HG02571 (cell line): ENCODE measurements around the gene PML.
"Not testable (repeated sequence)": the region's sequence is repeated elsewhere in the genome, so short reads cannot be mapped to it uniquely, and the experiment has no call there.

Experiments
- ATAC-seq: cut with Tn5 transposase; IDR thresholded peaks from one replicate; pipeline ENCODE4 v1.9.1; 2021; ENCODE audit warnings: mild to moderate bottlenecking, moderate library complexity; ENCODE audit not compliant: unreplicated experiment

The PML gene

GRCh38 chr15:74053941-74054529 is 59.5 kb downstream of the PML start:
- ATAC-seq, result no peak

DNA sequence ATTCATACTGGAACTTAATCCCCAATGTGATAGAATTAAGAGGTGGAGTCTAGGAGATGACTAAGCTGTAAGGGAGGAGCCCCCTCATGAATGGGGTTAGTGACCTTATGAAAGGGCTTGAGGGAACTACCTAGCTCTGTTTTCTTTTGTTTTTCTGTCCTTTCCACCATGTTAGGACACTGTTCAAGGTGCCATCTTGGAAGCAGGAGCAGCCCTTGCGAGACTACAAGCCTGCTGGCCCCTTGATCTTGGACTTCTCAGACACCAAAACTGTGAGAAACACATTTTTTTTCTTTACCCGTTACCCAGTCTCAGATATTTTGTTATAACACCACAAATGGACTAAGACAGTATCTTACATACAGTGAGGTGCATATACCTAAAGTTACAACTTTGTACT is 61.3 kb downstream of the PML start:
- no peak for ATAC-seq

DNA sequence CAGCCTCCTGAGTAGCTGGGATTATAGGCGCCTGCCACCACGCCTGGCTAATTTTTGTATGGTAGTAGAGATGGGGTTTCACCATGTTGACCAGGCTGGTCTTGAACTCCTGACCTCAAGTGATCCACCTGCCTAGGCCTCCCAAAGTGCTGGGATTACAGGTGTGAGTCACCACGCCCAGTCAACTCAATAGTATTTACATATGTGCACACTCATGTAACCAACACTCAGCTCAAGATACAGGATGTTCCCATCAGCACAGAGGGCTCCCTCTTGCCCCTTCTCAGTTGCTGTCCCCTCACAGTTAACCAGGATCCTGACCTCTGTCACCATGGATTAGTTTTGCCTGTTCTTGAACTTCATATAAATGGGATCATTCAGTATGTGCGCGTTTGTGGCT is 61.8 kb downstream of the PML start:
- not testable (repeated sequence) for ATAC-seq

GRCh38 chr15:74059050-74059833 is 64.7 kb downstream of the PML start:
- not testable (repeated sequence) for ATAC-seq

- ATAC-seq, result no peak
Measured at GRCh38 chr15:74060251-74060650, 65.7 kb downstream of the PML start.

GRCh38 chr15:74062236-74062635 is 67.7 kb downstream of the PML start:
- no peak for ATAC-seq

GRCh38 chr15:74062671-74063070 is 68.2 kb downstream of the PML start:
- ATAC-seq, result no peak

GRCh38 chr15:74063425-74064146 is 69.1 kb downstream of the PML start:
- not testable (repeated sequence) for ATAC-seq

- ATAC-seq, result not testable (repeated sequence)
Measured at GRCh38 chr15:74064183-74064582, 69.7 kb downstream of the PML start.

GRCh38 chr15:74064822-74065221 is 70.3 kb downstream of the PML start:
- ATAC-seq, result not testable (repeated sequence)

DNA sequence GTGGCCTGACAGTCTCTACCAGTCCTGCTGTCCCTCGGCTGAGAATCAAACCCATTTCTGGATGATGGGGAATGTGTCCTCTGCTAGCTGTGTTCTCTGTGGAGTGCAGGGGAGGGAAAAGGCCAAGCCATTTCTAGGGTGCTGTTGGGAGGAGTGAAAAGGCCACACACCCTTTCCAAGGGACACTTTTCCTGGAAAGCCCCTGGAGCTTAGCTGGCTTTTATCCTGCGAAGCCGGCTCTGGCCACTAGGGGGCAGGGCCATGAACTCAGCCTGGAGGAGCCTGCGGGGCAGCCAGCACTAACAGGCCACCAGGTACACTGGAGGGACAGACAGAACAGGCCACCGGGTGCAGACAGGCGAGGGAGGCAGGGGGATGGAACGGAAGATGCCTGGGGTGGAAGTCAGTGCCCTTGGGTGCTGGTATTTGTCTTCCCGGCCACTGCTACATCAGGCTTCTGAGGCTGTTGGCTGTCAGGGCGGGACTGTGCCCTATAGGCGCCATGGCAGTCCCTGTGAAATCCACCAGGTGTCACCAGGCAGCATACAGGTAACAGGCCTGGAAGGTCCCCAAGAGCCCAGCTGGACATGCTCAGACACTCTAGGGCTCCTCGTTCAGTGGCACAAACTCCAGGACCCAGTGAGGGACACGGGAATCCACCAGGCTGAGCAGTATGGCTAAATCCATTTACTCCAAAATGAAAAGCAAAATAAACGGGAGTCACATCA is 71.3 kb downstream of the PML start:
- not testable (repeated sequence) for ATAC-seq

GRCh38 chr15:74071645-74072044 is 77.1 kb downstream of the PML start:
- ATAC-seq, result not testable (repeated sequence)

DNA sequence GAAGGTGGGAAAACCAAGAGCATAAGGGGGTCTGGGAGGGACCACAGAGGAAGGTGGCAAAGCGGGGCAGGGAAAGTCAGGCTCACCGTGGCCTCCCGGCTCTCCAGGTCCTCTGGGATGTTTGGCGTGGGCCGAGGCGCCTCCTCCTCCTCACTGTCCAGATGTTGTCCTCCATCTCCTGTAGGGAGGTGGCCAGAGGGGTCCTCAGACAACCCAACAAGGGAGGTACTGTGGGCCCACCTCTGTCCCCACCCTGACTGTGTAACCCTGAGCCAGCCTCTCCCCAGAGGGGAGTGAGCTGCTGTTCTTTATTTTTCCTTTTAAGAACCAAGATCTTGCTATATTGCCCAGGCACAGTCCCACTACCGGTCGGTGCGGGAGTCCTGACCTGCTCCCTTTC is 77.6 kb downstream of the PML start:
- ATAC-seq, result not testable (repeated sequence)

GRCh38 chr15:74072614-74073337 is 78.3 kb downstream of the PML start:
- ATAC-seq, result not testable (repeated sequence)

- ATAC-seq, result not testable (repeated sequence)
Measured at GRCh38 chr15:74075781-74076180, 81.3 kb downstream of the PML start.

GRCh38 chr15:74082450-74082849 is 87.9 kb downstream of the PML start, which contains the start of gene GOLGA6A:
Gene GOLGA6A, minus strand, starts transcription at chr15:74082550. Its CDS starts 41 bp downstream, at chr15:74082509.
- ATAC-seq, result not testable (repeated sequence)

DNA sequence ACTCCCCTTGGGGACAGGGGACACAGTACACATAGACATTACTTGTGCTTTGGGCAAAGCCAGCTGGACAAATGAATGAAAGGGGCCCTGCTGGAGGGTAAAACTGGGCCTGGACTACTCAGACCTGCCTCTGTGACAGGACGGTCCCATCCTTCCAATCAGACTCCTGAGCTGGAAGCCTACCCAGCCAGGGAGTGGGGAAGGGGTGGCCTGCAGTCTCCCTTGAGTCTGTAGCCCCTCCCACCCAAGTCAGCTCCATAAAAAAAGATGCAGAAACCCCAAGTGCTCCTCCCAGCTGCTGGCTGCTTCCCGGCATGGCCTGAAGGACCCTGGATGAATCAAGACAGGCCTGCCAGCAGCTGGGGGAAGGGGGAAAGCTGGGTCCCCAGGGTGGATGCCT is 100.1 kb downstream of the PML start:
- not testable (repeated sequence) for ATAC-seq

GRCh38 chr15:74095610-74096009 is 101.1 kb downstream of the PML start:
- not testable (repeated sequence) for ATAC-seq

GRCh38 chr15:74096753-74097474 is 102.4 kb downstream of the PML start:
- ATAC-seq, result not testable (repeated sequence)
